ENCODE data around the gene PTGR3. TPM values are rescaled to one million over a fixed set of nuclear protein-coding genes. Genes with fewer than 3 reads are reported as not detected.

The PTGR3 gene
- total RNA-seq, 4 donors from 2014 or later: 4.9 to 30.8 (median 21.7) TPM

DNA sequence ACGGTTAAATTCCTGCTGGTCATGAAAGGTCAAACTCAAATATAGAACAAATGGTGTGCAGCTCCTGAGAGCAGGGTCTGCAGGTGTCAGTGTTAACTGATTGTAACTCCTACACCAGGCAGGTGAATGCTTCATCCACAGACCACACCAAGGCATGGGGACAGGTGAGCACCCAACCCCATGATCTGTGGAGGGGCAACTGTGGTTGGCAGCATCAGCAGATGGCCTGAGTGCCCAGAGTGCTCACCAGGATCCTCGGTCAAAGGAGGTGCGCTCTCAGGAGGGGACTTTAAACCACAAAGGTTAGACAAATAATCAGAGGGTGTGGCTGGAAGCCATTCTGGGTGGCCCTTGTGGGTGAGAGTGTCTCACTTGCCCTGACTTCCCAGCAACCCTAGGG, 44.5 kb downstream of the PTGR3 start:
- no peak overlapping the region for H3K27ac ChIP-seq
- intact Hi-C loops (cut with DNase I; ENCODE audit: low total_unique reads): no loop called here
- H3K27me3 ChIP-seq: no peaks in the 10 kb centered on the region
- no peaks in the 10 kb centered on the region for H3K36me3 ChIP-seq
- TF ChIP-seq, protein P1, sequence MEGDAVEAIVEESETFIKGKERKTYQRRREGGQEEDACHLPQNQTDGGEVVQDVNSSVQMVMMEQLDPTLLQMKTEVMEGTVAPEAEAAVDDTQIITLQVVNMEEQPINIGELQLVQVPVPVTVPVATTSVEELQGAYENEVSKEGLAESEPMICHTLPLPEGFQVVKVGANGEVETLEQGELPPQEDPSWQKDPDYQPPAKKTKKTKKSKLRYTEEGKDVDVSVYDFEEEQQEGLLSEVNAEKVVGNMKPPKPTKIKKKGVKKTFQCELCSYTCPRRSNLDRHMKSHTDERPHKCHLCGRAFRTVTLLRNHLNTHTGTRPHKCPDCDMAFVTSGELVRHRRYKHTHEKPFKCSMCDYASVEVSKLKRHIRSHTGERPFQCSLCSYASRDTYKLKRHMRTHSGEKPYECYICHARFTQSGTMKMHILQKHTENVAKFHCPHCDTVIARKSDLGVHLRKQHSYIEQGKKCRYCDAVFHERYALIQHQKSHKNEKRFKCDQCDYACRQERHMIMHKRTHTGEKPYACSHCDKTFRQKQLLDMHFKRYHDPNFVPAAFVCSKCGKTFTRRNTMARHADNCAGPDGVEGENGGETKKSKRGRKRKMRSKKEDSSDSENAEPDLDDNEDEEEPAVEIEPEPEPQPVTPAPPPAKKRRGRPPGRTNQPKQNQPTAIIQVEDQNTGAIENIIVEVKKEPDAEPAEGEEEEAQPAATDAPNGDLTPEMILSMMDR (IDR thresholded peaks at IDR 0.05): no peak
- TF ChIP-seq POLR2A (IDR thresholded peaks at IDR 0.05): no peak
- no peaks in the 10 kb centered on the region for H3K4me1 ChIP-seq
- no peak overlapping the region for H3K4me3 ChIP-seq
- H3K9me3 ChIP-seq: no peaks in the 10 kb centered on the region
- DNase-seq: no peak

DNA sequence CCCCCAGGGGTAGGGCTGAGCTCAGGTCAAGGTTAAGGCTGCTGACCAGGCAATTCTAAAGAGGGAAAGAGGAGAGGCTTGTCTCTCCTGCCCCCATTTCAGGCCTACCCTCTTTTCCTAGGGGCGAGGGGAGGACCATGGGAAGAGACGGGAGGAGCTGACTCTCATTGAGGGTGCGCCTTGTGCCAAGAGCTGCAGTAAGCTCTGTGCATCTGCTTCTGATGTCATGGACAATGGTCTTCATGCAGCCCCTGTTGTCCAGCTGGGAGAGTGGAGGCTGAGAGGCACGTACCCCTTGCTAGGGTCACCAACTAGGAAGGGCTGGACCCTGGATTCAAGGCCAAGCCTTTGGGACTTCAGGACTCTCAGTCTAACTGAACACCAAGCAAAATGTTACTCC, 45.2 kb downstream of the PTGR3 start:
- intact Hi-C loops (cut with DNase I; ENCODE audit: low total_unique reads): no loop called here
- H3K36me3 ChIP-seq: no peaks in the 10 kb centered on the region
- no peak for TF ChIP-seq POLR2A (IDR thresholded peaks at IDR 0.05)
- TF ChIP-seq, protein P1 (IDR thresholded peaks at IDR 0.05): no peak
- no peak overlapping the region for H3K27ac ChIP-seq
- no peaks in the 10 kb centered on the region for H3K27me3 ChIP-seq
- H3K9me3 ChIP-seq: no peaks in the 10 kb centered on the region
- H3K4me1 ChIP-seq: no peaks in the 10 kb centered on the region
- H3K4me3 ChIP-seq: no peak overlapping the region
- DNase-seq: no peak

DNA sequence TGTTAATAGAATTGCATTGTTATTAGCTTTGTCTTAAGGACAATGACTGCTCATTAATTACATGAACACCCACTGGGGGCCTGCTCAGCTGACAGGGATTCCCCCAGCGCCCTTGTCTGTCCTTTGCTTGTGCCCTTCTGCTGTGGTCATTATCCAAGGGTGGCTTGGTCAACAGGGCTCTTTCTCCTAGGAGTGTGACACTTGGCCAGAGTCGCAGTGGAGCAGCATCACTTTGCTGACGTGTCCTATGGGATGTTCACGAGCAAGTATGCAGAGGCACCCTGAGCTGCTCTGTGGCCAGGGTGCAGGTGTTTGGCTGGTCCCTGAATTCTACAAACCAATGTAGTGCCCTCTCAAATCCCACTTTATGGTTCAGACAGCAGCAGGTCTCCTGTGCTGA, 46.0 kb downstream of the PTGR3 start:
- DNase-seq: no peak
- intact Hi-C loops (cut with DNase I; ENCODE audit: low total_unique reads): no loop called here
- Histone ChIP-seq H3K4me1 (no peaks in the 10 kb centered on the region), H3K36me3 (no peaks in the 10 kb centered on the region), H3K27ac (no peak overlapping the region), H3K27me3 (no peaks in the 10 kb centered on the region), H3K9me3 (no peaks in the 10 kb centered on the region), H3K4me3 (no peak overlapping the region)
- no peak for TF ChIP-seq POLR2A (IDR thresholded peaks at IDR 0.05)
- TF ChIP-seq, protein P1 (IDR thresholded peaks at IDR 0.05): no peak

DNA sequence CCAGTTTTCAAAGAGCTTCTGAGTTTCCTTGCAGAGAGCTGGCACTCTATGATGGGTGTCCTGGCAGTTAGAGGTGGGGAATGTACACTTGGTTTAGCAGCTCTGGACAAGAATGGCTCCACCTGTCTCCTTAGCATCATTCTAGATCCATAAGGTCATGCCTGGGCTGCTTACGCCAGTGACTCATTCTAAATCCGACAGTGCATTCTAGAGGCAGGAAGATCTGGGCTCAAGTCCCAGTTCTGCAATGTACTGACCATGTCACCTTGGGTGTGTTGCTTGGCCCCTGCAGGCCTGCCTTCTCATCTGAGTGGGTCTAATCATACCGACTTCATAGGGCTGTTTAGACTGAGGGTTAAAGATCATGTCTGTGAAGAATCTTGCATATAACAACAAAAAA, 46.5 kb downstream of the PTGR3 start:
- Histone ChIP-seq H3K9me3 (no peaks in the 10 kb centered on the region), H3K4me1 (no peaks in the 10 kb centered on the region), H3K36me3 (no peaks in the 10 kb centered on the region), H3K4me3 (no peak overlapping the region), H3K27me3 (no peaks in the 10 kb centered on the region), H3K27ac (no peak overlapping the region)
- no peak for TF ChIP-seq POLR2A (IDR thresholded peaks at IDR 0.05)
- TF ChIP-seq, protein P1 (IDR thresholded peaks at IDR 0.05): no peak
- intact Hi-C loops (cut with DNase I; ENCODE audit: low total_unique reads): no loop called here
- no peak for DNase-seq

DNA sequence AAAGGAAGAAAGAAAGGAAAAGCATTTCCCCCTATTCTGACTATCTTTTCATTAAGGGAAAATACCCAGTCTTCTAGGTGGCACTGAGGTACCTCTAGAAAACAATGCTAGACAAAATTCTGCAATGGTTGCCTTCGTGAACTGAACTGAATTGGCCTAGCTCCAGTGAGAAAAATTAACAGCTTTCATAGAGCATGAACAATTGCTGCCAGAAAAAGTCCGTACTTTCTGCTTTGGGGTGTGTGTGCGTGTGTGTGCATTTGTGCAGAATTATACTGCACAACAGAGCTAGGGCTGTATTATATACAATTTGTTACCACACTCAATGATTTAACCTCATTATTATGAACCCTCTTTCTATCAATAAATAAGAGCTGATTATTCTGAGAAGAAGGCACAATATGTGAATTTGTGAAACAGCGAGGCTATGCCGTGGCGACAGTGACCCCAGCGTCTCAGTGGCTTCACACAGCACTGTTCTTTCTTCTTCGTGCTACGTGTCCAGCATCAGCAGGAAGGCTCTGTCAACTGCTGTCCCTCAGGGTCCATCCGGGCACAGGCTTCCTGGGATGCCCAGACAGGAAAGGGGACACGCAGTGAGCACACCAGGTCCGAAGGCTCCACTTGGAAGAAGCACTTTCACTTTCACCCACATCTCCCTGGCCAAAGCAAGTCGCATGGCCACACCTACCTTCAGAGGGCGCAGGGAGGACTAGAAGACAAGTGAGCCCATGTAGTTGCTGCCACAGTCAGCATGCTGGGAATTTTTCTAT, 47.5 kb downstream of the PTGR3 start:
- Histone ChIP-seq H3K36me3 (no peaks in the 10 kb centered on the region), H3K27ac (no peak overlapping the region), H3K4me1 (no peaks in the 10 kb centered on the region), H3K4me3 (no peak overlapping the region), H3K27me3 (no peaks in the 10 kb centered on the region), H3K9me3 (no peaks in the 10 kb centered on the region)
- TF ChIP-seq, protein P1 (IDR thresholded peaks at IDR 0.05): no peak
- no peak for TF ChIP-seq POLR2A (IDR thresholded peaks at IDR 0.05)
- intact Hi-C loops (cut with DNase I; ENCODE audit: low total_unique reads): no loop called here
- DNase-seq: no peak

Data from uterus (tissue), 4 donors.